Adipose tissue (tissue), 3 donors: ENCODE results near the gene ZNF783. TPM values are rescaled to one million over a fixed set of nuclear protein-coding genes. Genes with fewer than 3 reads are reported as not detected.
"Not testable (repeated sequence)": the region's sequence is repeated elsewhere in the genome, so short reads cannot be mapped to it uniquely, and the experiment has no call there.

Experiments
- H3K27ac ChIP-seq: one replicate; pipeline ENCODE4 v1.5.1; 2013; ENCODE audit warnings: low read depth, low read length
- WGBS, 3 donors: extraction: QIAGEN DNeasy Blood & Tissue Kit; methylation state at CpG; one replicate each; pipeline ENCODE4 v1.1.7; 2013; 5-methylcytosine and 5-hydroxymethylcytosine counted together
- polyA plus RNA-seq, 3 donors: library from polyadenylated mRNA; stranded (reverse); fragments of 200-250 nt; gene quantifications; one replicate each; pipeline ENCODE4 v1.2.3, GENCODE V29; 2013
- donor health status: healthy with polysubstance abuse.
- donor health status: Bipolar disorder and iron deficiency.
- donor health status: healthy.

ZNF783 gene
- polyA plus RNA-seq, 3 donors = 5.5 to 8.6 (median 7.9) TPM

DNA sequence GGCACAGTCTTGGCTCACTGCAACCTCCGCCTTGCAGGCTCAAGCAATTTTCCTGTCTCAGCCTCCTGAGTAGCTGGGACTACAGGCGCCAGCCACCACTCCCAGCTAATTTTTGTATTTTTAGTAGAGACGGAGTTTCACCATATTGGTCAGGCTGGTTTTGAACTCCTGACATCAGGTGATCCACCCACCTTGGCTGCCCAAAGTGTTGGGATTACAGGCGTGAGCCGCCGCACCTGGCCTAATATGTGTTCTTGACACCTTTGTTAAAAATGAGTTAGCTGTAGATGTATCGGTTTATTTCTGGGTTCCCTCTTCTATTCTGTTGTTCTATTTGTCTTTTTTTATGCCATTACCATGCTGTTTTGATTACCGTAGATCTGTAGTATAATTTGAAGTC, 12.4 kb downstream of the ZNF783 start:
- not testable (repeated sequence) for H3K27ac ChIP-seq
- 96 to 98% (median 98%) methylated on average over 8 of the region's 8 CpGs for WGBS, 3 donors

DNA sequence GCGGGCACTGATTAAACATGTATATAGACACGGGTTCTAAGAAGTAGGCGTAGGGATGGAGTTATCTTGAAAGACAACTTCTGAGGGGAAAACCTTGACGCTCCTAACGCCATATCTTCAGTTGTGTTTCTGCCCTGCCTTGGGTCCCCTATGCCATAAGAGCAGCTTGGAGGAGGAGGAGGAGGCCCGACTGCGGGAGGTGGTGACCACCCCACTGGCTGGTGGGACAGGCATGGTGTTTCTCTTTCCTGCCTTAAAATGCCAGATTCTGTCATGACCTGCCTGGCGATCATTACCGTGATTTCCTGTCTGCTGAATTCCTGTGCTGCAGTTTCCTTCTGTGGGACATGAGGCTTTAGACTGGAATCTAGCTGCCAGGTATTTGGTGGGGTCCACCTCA, 15.9 kb downstream of the ZNF783 start:
- WGBS, 3 donors = 95 to 97% (median 95%) methylated on average over 9 of the region's 9 CpGs
- no peak overlapping the region for H3K27ac ChIP-seq

DNA sequence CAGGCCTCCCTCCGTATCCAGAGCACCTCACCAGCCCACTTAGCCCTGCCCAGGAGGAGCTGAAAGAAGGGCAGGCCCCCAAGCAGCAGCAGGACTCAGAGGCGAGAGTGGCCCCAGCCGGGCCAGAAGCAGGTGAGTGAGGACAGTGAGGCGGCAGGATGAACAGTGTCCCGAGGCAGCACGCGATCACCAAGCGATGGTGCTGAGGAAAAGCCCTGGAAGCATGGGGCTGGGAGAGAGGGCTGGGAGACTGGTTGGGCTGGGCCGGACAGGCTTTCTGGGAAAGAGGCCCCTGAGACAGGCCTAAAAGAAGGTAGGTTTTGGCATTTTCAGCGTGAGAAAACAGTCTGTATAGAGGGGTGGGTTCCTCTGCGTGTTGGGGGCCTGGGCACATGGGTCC, 16.4 kb downstream of the ZNF783 start:
- 93 to 96% (median 95%) methylated on average over 11 of the region's 11 CpGs for WGBS, 3 donors
- H3K27ac ChIP-seq = no peak overlapping the region

DNA sequence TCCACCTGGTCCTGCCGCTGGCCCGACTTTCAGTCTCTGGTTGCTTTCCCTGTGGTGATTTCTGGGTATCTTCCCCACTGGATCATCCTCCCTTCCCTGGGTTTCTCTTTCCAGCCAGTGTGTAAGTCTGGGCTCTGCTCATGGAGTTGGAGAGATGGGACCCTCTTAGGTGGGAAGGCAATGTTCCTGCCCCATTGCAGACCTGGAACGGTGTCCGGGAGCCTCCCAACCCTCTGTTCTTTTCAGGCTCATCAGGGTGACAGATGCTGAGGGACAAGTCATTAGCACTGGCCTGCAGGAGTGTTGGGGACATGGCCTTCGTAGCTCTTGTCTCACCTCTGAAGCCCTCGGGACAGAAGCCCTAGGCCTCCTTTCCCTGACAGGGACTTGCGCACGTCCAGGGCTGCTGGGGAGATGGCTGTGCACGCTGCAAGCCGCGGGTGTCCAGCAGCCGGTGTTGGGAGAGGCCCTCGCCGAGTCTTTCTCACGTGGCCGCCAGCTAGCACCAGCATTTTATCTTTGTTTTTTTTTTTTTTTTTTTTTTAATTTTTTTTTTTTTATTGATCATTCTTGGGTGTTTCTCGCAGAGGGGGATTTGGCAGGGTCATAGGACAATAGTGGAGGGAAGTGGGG, 17.2 kb downstream of the ZNF783 start:
- 83 to 97% (median 93%) methylated on average over 17 of the region's 17 CpGs for WGBS, 3 donors
- no peak overlapping the region for H3K27ac ChIP-seq

DNA sequence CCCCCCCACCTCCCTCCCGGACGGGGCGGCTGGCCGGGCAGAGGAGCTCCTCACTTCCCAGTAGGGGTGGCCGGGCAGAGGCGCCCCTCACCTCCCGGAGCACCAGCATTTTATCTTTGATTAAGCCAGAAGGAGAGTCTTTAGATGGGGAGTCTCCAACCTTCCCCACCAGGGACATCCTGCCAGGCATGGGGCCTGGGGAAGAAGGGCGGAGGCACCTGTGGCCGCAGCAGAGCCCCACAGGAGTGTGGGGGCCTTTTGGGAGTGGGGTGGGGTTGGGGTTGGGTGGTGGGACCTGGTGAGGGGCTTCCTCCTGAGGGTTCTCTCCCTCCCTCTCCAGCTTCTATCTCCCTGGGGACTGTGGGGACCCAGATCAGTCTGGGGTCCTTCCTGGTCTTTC, 18.2 kb downstream of the ZNF783 start:
- 91 to 92% (median 92%) methylated on average over 5 to 7 of the region's 9 CpGs for WGBS, 3 donors
- H3K27ac ChIP-seq = no peak overlapping the region

DNA sequence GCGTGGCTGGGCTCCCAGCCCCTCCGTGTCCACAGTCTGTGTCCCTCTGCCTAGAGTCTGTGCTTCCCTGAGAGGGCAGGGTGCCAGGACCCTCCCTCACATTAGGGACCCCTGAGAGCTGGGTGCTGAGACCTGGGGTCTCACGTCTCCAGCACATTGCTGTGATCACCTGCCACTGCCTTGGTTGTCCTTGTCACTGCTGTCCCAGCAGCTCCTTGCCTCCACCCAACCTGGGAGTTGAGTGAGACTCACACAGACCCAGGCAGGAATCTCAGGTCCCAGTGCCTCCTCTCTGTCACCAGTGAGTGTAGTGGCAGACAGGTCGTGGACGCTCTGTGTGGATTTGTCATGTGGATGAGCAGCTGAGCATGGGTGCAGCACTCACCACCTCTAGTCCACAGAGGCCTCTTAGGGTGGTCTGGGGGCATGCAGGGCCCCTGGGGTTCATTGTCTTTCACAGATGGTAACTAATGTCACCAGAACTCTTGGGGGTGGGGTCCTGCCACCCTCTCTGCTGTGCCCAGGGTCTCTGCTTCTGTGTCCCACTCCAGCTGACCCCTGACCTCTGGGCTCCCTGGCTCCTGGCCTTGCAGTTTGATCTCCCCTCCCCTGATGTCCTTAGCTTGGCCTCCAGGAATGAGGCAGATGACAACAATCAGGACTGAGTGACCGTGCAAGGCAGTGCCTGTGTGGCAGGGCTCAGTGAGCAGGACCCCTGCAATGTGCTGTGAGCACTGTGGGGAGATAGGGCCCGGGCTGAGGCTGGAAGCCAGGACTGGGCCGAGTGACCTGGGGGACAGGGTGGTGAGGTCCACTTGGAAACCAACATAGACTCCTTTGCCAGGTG, 18.9 kb downstream of the ZNF783 start:
- no peak overlapping the region for H3K27ac ChIP-seq
- 92 to 94% (median 92%) methylated on average over 8 of the region's 8 CpGs for WGBS, 3 donors

DNA sequence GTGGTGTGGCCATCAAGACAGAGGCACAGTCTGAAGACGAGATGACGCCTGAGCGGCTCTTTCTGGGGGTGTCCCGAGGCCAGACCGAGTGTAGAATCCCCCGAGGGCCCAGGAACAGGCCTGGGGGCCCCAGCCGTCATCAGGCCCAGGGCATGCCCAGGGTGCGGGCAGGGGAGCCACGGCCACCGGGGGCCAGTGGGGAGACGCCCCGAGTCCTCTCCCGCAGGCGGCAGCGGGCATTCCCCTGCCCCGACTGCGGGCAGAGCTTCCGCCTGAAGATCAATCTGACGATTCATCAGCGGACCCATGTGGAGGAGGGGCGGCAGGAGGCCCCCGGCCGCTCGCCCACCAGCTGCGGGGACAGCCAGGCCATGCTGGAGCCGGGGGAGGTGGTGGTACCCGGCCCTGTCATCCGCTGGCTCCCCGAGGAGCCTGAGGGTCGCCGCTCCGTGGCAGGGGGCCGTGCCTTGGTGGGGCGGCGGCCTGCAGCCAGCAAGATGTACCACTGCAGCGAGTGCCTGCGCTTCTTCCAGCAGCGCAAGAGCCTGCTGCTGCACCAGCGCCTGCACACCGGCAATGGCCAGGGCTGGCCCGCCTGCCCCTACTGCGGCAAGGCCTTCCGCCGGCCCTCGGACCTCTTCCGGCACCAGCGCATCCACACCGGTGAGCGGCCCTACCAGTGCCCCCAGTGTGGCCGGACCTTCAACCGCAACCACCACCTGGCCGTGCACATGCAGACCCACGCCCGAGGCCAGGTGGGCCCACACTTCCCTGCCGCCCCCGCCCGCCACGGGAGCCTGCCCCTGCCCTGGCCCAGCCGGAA, 19.7 kb downstream of the ZNF783 start:
- WGBS, 3 donors = 91 to 96% (median 95%) methylated on average over 35 to 59 of the region's 59 CpGs
- no peak overlapping the region for H3K27ac ChIP-seq

DNA sequence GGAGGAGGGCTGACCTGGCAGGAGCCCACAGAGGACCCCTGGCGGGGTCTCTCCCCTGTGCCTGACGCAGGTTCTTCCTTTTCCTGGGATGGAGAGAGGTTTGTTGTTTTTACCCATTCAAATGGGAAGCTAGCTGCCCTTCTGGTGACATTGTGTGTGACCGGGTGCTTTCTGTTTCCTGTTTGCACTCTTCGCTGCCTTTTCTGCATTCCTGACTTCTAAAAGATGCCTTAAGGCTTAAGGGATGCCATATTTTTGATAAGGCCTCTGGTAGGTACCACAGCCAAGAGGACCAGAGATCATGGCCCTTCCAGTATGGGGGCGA, 20.3 kb downstream of the ZNF783 start:
- no peak overlapping the region for H3K27ac ChIP-seq
- WGBS, 3 donors = 85 to 87% (median 86%) methylated on average over 5 of the region's 5 CpGs

DNA sequence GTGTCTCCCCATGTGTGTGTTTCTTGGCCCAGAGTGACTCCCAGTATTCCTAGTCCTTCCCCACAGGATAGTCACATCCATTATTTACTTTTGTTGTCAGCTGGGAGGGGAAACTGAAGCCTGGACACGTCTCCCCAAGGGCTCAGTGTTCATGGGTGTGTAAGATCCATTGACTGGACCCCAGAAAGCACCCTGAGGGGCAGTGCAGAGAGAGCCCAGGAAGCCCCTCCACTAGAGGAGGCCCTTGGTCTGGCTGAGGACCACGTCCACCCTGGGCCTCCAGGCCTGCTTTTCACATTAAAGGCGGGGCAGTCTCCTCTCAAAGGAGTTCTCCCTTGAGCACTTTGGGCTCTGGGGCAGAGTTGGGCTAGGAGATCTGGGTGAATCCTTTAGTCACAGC, 21.3 kb downstream of the ZNF783 start:
- WGBS, 3 donors = 84 to 94% (median 90%) methylated on average over 3 of the region's 3 CpGs

DNA sequence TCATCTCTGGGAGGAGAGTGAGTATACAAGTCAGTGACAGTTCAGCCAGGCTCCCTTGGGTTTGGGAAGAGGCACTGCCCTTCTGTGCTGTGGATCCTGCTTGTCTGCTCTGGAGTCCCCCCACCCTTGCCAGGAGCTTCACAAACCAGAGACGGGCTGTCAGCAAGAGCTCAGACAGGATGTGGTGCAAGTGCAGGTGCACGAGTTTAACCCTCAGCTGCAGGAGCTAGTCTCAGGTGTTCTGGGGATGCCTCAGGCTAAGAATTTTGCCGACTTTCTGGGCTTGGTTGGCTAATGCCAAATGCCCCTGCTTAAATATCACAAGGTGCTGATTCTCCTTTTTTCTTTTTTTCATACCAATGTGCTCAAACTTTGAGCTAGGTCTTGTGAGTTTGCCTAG, 22.3 kb downstream of the ZNF783 start:
- H3K27ac ChIP-seq = no peak overlapping the region
- WGBS, 3 donors = 58 to 62% (median 60%) methylated on average over 3 of the region's 3 CpGs

More for the DNA sequence above, 21.3 kb downstream of the ZNF783 start:
- H3K27ac ChIP-seq = no peak overlapping the region

DNA sequence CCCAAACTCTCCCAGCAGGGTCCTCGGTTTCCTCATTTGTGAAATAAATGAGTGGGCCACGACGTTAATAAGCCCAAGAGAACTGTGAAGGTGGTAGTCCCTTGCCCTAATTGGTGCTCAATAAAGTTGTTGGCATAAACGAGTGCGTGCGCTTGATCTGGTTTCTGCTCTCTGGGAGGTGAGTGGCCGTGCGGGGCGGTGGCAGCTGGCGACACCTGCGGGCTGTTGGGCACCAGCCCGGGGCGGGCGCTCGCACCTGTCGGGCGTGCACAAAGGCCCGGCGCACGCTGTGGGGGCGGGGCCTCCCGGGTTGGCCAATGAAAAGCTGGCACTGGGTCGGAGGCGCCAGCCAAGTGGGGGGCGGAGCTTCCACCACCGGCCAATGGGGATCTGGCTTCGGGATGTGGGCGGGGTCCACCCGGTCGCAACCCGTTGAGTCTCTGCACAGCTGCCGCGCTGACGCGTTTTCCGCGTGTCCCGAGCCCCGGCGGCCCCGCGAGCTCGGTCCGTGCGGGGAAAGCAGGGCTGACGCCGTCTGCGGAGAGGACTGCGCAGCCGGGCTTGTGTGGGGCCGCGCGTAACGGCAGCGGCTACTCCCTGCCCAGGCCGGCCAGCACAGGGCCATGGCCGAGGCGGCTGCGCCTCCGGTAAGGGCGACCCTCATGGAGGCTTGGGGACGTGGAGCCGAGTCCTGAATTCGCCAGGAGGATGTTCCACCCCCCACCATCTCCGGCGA, 23.0 kb downstream of the ZNF783 start:
- no peak overlapping the region for H3K27ac ChIP-seq

DNA sequence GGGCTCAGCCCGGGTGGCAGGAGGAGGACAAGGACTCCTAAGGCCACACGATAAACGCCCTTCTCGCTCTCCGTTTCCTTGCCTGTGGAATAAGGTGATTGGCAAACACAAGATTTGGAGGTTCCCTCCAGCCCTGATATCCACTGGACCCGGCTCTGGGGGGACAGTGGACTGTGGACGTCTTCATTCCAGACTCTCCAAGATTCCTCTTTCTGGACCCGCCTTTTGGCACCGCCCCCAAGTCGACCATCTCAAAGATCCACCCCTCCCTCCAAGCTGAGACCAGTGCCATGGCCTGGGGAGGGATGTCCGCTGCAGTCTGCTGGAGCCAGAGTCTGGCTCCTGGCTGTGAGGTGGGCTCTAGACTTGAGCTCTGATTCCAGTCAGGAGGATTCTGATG, 23.6 kb downstream of the ZNF783 start:
- WGBS, 3 donors = 2 to 8% (median 7%) methylated on average over 10 to 11 of the region's 11 CpGs
- no peak overlapping the region for H3K27ac ChIP-seq

More for the DNA sequence above, 23.0 kb downstream of the ZNF783 start:
- 1 to 3% (median 2%) methylated on average over 64 to 66 of the region's 66 CpGs for WGBS, 3 donors

DNA sequence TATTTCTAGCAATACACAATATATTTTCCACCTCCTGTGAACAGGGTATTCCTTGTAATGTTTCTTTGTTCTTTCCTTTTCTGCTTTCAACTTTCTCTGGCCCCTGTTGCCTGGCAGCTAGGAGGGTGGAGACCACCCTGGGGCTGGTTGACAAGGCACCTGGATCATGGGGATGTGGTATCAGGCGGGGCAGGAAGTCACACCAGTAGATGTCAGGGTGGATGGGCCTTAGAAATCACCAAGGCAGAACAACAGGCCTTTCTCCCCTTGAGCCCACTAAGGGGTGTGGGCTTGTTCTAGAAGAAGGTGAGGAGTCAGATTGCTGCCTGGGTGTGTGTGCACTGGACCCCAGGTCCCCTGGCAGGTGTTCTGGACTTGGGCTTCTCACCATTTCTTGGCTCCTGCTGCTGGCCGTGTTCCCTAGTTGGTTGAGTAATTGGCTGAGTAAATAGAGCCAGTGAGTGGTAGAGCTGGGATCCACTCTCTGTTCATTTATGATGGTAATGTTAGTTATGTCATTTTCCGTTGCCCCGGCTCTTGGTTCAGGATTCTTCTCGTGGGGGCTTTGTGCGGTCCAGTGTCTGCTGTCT, 24.9 kb downstream of the ZNF783 start:
- WGBS, 3 donors = 78 to 94% (median 92%) methylated on average over 6 of the region's 6 CpGs

DNA sequence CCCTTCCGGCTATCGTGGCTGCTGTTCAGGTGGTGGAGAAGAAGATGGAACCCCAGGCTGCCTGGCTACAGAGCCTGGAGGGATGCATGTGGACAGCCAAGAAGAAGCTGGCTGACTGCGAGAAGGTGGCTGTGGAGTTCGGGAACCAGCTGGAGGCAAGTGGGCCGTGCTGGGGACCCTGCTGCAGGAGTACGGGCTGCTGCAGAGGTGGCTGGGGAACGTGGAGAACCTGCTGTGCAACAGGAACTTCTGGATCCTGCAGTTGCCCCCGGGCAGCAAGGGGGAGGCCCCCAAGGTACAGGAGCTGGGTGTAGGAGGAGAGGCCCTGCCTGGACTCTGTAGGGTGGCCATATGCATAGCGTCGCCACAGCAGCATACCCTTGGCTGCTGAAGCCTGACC, 25.6 kb downstream of the ZNF783 start:
- no peak overlapping the region for H3K27ac ChIP-seq
- 93 to 95% (median 93%) methylated on average over 10 of the region's 10 CpGs for WGBS, 3 donors

More for the DNA sequence above, 24.9 kb downstream of the ZNF783 start:
- no peak overlapping the region for H3K27ac ChIP-seq

DNA sequence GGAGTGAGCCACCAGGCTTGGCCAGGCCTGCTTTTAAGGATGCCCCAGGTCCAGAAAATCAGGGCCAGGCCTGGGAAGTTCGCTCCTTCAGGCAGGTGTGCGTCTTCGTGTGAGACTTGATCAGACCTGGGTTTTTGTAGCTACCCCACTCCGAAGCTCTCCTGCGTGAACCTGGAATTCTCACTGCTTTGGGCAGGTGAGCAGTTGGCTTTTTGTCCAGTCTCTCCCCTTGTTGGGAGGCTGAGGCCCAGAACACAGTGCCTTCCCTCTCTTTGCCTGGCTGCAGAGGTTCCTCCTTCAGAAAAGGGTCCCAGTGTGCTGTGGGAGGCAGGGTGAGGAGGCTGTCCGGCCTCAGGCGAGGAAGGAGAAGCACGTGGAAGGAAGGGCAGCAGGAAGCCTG, 27.3 kb downstream of the ZNF783 start:
- WGBS, 3 donors = 94 to 96% (median 95%) methylated on average over 8 of the region's 8 CpGs
- H3K27ac ChIP-seq = no peak overlapping the region

DNA sequence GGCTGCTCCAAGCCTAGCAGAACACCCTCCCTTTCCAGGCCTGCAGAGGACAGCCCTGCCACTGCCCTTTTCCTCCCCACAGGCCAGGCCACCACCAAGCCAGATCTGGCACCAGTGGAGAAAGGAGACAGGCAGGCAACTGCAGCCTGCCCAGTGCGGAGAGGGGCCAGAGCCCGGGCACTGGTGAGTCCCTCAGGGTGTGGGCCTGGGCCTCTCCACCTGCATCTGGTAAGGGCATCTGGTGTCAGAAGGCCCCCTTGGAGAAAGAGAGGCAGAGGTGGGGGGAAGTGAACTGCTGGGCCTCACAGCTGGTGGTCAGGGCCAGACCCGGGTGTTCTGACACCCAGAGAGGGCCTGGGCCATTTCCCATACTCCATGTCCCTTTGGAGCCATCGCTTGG, 27.9 kb downstream of the ZNF783 start:
- no peak overlapping the region for H3K27ac ChIP-seq
- WGBS, 3 donors = 94 to 100% (median 97%) methylated on average over 4 of the region's 4 CpGs

DNA sequence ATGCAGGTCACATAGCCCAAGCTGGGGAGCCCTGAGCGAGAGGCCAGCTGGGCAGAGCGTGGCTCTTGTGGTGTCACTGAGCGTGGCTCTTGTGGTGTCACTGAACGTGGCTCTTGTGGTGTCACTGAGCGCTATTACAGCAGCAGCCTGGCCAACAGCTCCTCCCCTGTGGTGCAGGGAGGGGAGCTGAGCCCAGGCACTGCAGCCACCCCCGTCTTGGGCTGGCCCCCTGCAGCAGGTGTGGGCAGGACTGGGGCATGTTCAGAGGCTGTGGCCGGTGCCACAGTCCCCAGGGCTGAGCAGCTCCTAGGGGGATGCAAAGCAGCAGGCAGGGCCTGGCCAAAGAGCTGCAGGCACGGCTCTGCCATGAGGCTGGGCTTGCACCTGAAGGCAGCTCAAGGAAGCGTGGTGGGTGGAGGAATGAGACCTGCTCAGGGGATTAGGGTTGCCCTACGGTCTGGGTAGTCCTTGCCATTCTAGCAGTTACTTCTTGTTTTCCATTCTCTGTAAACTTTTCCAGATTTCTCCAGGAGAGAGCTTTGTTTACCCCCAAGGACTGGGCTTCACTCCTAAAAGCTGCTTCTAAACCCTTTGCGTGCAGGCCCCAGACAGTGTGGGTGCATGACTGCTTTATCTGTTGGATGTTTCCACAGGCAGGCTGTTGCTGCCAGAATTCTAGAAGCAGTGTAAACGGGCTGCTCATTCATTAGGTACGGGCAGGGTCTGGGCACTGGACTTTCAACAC, 29.2 kb downstream of the ZNF783 start:
- no peak overlapping the region for H3K27ac ChIP-seq
- 84 to 86% (median 86%) methylated on average over 12 to 13 of the region's 13 CpGs for WGBS, 3 donors
